Kidney capillary endothelial cell (primary cell): ENCODE results near the gene C10orf143.

Experiments used
- DNase-seq: peaks from one replicate; pipeline ENCODE4 v3.0.0-alpha.2; 2018; ENCODE audit warnings: low spot score

C10orf143 gene

GRCh38 chr10:130052193-130052592, 58.4 kb downstream of the C10orf143 start:
- no peak for DNase-seq

- DNase-seq = no peak
Measured at GRCh38 chr10:130050721-130051120, 59.9 kb downstream of the C10orf143 start.

- no peak for DNase-seq
Measured at GRCh38 chr10:130049987-130050386, 60.6 kb downstream of the C10orf143 start.

- no peak for DNase-seq
Measured at GRCh38 chr10:130049244-130049643, 61.4 kb downstream of the C10orf143 start.

- no peak for DNase-seq
Measured at GRCh38 chr10:130048081-130048480, 62.5 kb downstream of the C10orf143 start.

- no peak for DNase-seq
Measured at GRCh38 chr10:130047336-130047735, 63.3 kb downstream of the C10orf143 start.

- DNase-seq = no peak
Measured at GRCh38 chr10:130046591-130046990, 64.0 kb downstream of the C10orf143 start.

GRCh38 chr10:130045801-130046321, 64.8 kb downstream of the C10orf143 start:
- no peak for DNase-seq

GRCh38 chr10:130045091-130045652, 65.5 kb downstream of the C10orf143 start:
- no peak for DNase-seq

GRCh38 chr10:130044067-130045061, 66.3 kb downstream of the C10orf143 start:
- no peak for DNase-seq

GRCh38 chr10:130043491-130043890, 67.1 kb downstream of the C10orf143 start:
- DNase-seq = no peak

- DNase-seq = no peak
Measured at GRCh38 chr10:130042381-130042780, 68.2 kb downstream of the C10orf143 start.

GRCh38 chr10:130041451-130042371, 68.9 kb downstream of the C10orf143 start:
- no peak for DNase-seq

GRCh38 chr10:130040817-130041330, 69.8 kb downstream of the C10orf143 start:
- no peak for DNase-seq

- DNase-seq = no peak
Measured at GRCh38 chr10:130040351-130040750, 70.3 kb downstream of the C10orf143 start.

- DNase-seq = no peak
Measured at GRCh38 chr10:130039141-130039540, 71.5 kb downstream of the C10orf143 start.

GRCh38 chr10:130038611-130039109, 72.0 kb downstream of the C10orf143 start:
- DNase-seq = no peak

- DNase-seq = no peak
Measured at GRCh38 chr10:130038019-130038555, 72.5 kb downstream of the C10orf143 start.

GRCh38 chr10:130037169-130037661, 73.4 kb downstream of the C10orf143 start:
- no peak for DNase-seq

GRCh38 chr10:130036296-130037065, 74.1 kb downstream of the C10orf143 start:
- no peak for DNase-seq
